GM12865 (cell line): ENCODE measurements around the gene PLXNC1.
"Not testable (repeated sequence)": the region's sequence is repeated elsewhere in the genome, so short reads cannot be mapped to it uniquely, and the experiment has no call there.

Source experiments
- DNase-seq: peaks from one replicate; pipeline ENCODE4 v3.0.0; 2010; ENCODE audit warnings: low read depth
- H3K4me3 ChIP-seq: 2 replicates; pipeline ENCODE4 v1.5.1; 2011; ENCODE audit warnings: mild to moderate bottlenecking, low read depth, low read length, control low read depth
- CTCF ChIP-seq: IDR thresholded peaks from 2 replicates; pipeline ENCODE4 v1.5.1; 2011; ENCODE audit warnings: low read length, control low read depth, low read depth, inconsistent platforms; ENCODE audit not compliant: insufficient read depth; ENCODE audit errors: missing control alignments

PLXNC1 gene

GRCh38 chr12:94305130-94305957 is 157.0 kb downstream of the PLXNC1 start:
- no peak overlapping the region for H3K4me3 ChIP-seq
- DNase-seq = peak; percentile 76
- no peak for TF ChIP-seq CTCF

GRCh38 chr12:94308612-94309011 is 160.2 kb downstream of the PLXNC1 start:
- DNase-seq = no peak
- no peak overlapping the region for H3K4me3 ChIP-seq
- TF ChIP-seq CTCF = no peak

- TF ChIP-seq CTCF = no peak
- no peak overlapping the region for H3K4me3 ChIP-seq
- DNase-seq = peak; percentile 75
These were observed 161.0 kb downstream of the PLXNC1 start for GRCh38 chr12:94309373-94309772.

GRCh38 chr12:94312378-94312777 is 164.0 kb downstream of the PLXNC1 start:
- no peak for TF ChIP-seq CTCF
- H3K4me3 ChIP-seq = no peak overlapping the region
- DNase-seq = no peak

GRCh38 chr12:94316600-94316999 is 168.2 kb downstream of the PLXNC1 start:
- H3K4me3 ChIP-seq, DNase-seq: not testable (repeated sequence)

- no peak for TF ChIP-seq CTCF
- DNase-seq = peak; percentile 27
These were observed 169.8 kb downstream of the PLXNC1 start for GRCh38 chr12:94318181-94318580.

GRCh38 chr12:94320109-94320508 is 171.7 kb downstream of the PLXNC1 start:
- no peak for TF ChIP-seq CTCF
- H3K4me3 ChIP-seq = no peak overlapping the region
- no peak for DNase-seq

More at GRCh38 chr12:94318181-94318580, 169.8 kb downstream of the PLXNC1 start:
- no peak overlapping the region for H3K4me3 ChIP-seq
